Endothelial cell of umbilical vein (primary cell): ENCODE data around the gene EDC3. TPM values are rescaled to one million over a fixed set of nuclear protein-coding genes. Genes with fewer than 3 reads are reported as not detected.

Experiments
- BruUV-seq: library from RNA; stranded (reverse); fragments of 400-500 nt; replicated peaks from 2 replicates; lab custom pipeline; 2021; lab: Mats Ljungman, UMichigan
- CTCF ChIA-PET: fragments of 300-600, 350-600 bp; sonication (Branson Sonifier 250); formaldehyde crosslinking; loops from one replicate; lab custom pipeline; 2021; ENCODE audit warnings: antibody characterized with exemption, inconsistent platforms; lab: Charles Lee
- POLR2A ChIA-PET: fragments of 300-600, 350-600 bp; sonication (Branson Sonifier 250); formaldehyde crosslinking; loops from one replicate; lab custom pipeline; 2021; ENCODE audit warnings: antibody characterized with exemption, inconsistent platforms; lab: Charles Lee
- DNase-seq: peaks from one replicate; pipeline ENCODE4 v3.0.0-alpha.2; 2011; ENCODE audit warnings: low read depth, low spot score
- FAIRE-seq: peaks from 2 replicates; lab custom pipeline; 2011; peaks lifted over from hg19 to GRCh38; lab: Jason Lieb, UNC
- H2AFZ ChIP-seq: 2 replicates; pipeline ENCODE4 v1.6.0; 2012; ENCODE audit warnings: low read depth, low read length, control low read depth, inconsistent platforms
- H3K27ac ChIP-seq: 2 replicates; pipeline ENCODE4 v1.5.1; 2011; ENCODE audit warnings: low read depth, mild to moderate bottlenecking, control low read depth, low read length, moderate library complexity; ENCODE audit not compliant: insufficient read depth
- H3K27me3 ChIP-seq, 2 experiments: 2 replicates each; pipeline versions ENCODE4 v1.6.0 to v1.6.1; 2011; ENCODE audit warnings: low read length in 2 of 2, mixed read lengths in 1 of 2; ENCODE audit not compliant: control insufficient read depth in 2 of 2, insufficient read depth in 2 of 2
- H3K36me3 ChIP-seq, 2 experiments: 2 replicates in 1 of 2; 3 replicates in 1 of 2; pipeline ENCODE4 v1.5.1; 2011; ENCODE audit warnings: low read length in 2 of 2, mild to moderate bottlenecking in 1 of 2, moderate library complexity in 1 of 2; ENCODE audit not compliant: control insufficient read depth in 2 of 2, insufficient read depth in 2 of 2; ENCODE audit errors: extremely low read depth in 1 of 2
- H3K4me1 ChIP-seq: 3 replicates; pipeline ENCODE4 v1.5.1; 2011; ENCODE audit warnings: mild to moderate bottlenecking, low read length; ENCODE audit not compliant: control insufficient read depth, insufficient read depth; ENCODE audit errors: extremely low read depth
- H3K4me2 ChIP-seq: 2 replicates; pipeline ENCODE4 v1.6.1; 2011; ENCODE audit warnings: low read length, control low read depth, mixed read lengths; ENCODE audit not compliant: insufficient read depth
- H3K4me3 ChIP-seq, 3 experiments: fragments of 200-600 bp in 1 of 3; sonication (generic), shearing (Covaris generic) in 1 of 3; replicated peaks in 1 of 3; 2 replicates each; pipeline ENCODE4 v1.5.1; 2011 to 2016; ENCODE audit warnings: control low read depth in 3 of 3, low read length in 3 of 3, mild to moderate bottlenecking in 2 of 3, inconsistent platforms in 1 of 3, low read depth in 1 of 3, moderate library complexity in 1 of 3; ENCODE audit not compliant: insufficient read depth in 1 of 3
- H3K79me2 ChIP-seq: 2 replicates; pipeline ENCODE4 v1.6.0; 2012; ENCODE audit warnings: low read length, inconsistent platforms; ENCODE audit not compliant: control insufficient read depth, insufficient read depth
- H3K9ac ChIP-seq: replicated peaks from 2 replicates; pipeline ENCODE3; 2011; ENCODE audit warnings: low read length, control low read depth; ENCODE audit not compliant: insufficient read depth; ENCODE audit errors: extremely low read depth
- H3K9me1 ChIP-seq: replicated peaks from 3 replicates; pipeline ENCODE4 v1.6.0; 2011; ENCODE audit warnings: mild to moderate bottlenecking, low read length; ENCODE audit not compliant: control insufficient read depth, insufficient read depth; ENCODE audit errors: extremely low read depth
- H3K9me3 ChIP-seq: replicated peaks from 2 replicates; pipeline ENCODE4 v1.5.1; 2012; ENCODE audit warnings: low read length, inconsistent platforms; ENCODE audit not compliant: control insufficient read depth, insufficient read depth
- H4K20me1 ChIP-seq: replicated peaks from 2 replicates; pipeline ENCODE3; 2011; ENCODE audit warnings: mild to moderate bottlenecking, low read length; ENCODE audit not compliant: control insufficient read depth, insufficient read depth; ENCODE audit errors: extremely low read depth
- CTCF ChIP-seq, 2 donors: IDR thresholded peaks; 1 replicate in 1 of 2; 2 replicates in 1 of 2; pipeline ENCODE4 v1.5.1; 2011; ENCODE audit warnings: low read length in 2 of 2, mild to moderate bottlenecking in 2 of 2, moderate library complexity in 2 of 2, control low read depth in 1 of 2, inconsistent platforms in 1 of 2, low read depth in 1 of 2; ENCODE audit not compliant: insufficient read depth in 1 of 2; ENCODE audit errors: extremely low read depth in 1 of 2
- EZH2 ChIP-seq: IDR thresholded peaks from 2 replicates; pipeline ENCODE4 v1.6.1; 2012; ENCODE audit warnings: borderline replicate concordance, low read depth, mild to moderate bottlenecking, moderate library complexity, low read length, inconsistent platforms; ENCODE audit not compliant: severe bottlenecking
- FOS ChIP-seq: IDR thresholded peaks from 2 replicates; pipeline ENCODE4 v1.6.1; 2011; ENCODE audit warnings: mild to moderate bottlenecking, low read length, moderate library complexity, borderline replicate concordance; ENCODE audit not compliant: insufficient read depth
- GATA2 ChIP-seq: IDR thresholded peaks from 2 replicates; pipeline ENCODE4 v1.7.0; 2011; ENCODE audit warnings: low read depth, mild to moderate bottlenecking, moderate library complexity, mixed read lengths, low read length; ENCODE audit not compliant: insufficient read length, insufficient read depth
- JUN ChIP-seq: IDR thresholded peaks from 2 replicates; pipeline ENCODE4 v1.6.1; 2011; ENCODE audit warnings: borderline replicate concordance, low read depth; ENCODE audit not compliant: insufficient read length, insufficient read depth
- MAX ChIP-seq: IDR thresholded peaks from 2 replicates; pipeline ENCODE4 v1.6.1; 2011; ENCODE audit not compliant: insufficient read depth, insufficient read length
- MYC ChIP-seq: IDR thresholded peaks from one replicate; pipeline ENCODE4 v1.6.1; 2011; ENCODE audit warnings: mild to moderate bottlenecking, low read depth, low read length
- POLR2A ChIP-seq: IDR thresholded peaks from 2 replicates; pipeline ENCODE4 v1.6.1; 2012; ENCODE audit warnings: low read depth, mild to moderate bottlenecking, control low read depth, low read length
- POLR2AphosphoS5 ChIP-seq: IDR thresholded peaks from 2 replicates; pipeline ENCODE4 v1.6.1; 2012; ENCODE audit warnings: low read depth, mild to moderate bottlenecking, control low read depth, low read length, moderate library complexity; ENCODE audit not compliant: insufficient read depth
- dilution Hi-C: fragments of 300-500 bp; cut with MboI; formaldehyde crosslinking; loops from one replicate; pipeline ENCODE4 v1.15.0; 2019; ENCODE audit warnings: low sequenced_read_pairs; ENCODE audit not compliant: extremely low pct_ligation_motif_present
- intact Hi-C: fragments of 100-400 bp; cut with micrococcal nuclease; formaldehyde crosslinking; loops from one replicate; pipeline ENCODE4 v1.10.0; 2022
- polyA plus RNA-seq, 4 experiments: library from polyadenylated mRNA; depleted of rRNA in 3 of 4; stranded (reverse) in 3 of 4; unstranded in 1 of 4; fragments of >200 nt; gene quantifications; 2 replicates each; pipeline versions ENCODE4 v1.2.1 to v1.2.3, GENCODE V29; 2011 to 2012; ENCODE audit warnings: missing spikeins in 1 of 4
- total RNA-seq: library from RNA; stranded (reverse); gene quantifications from 2 replicates; pipeline ENCODE4 v1.2.3, GENCODE V29; 2021

EDC3 gene
- total and polyA plus RNA-seq, 2 donors (not counting 3 experiments of a cell fraction or from before 2014, with no cell fraction given) = 55.9 to 56.5 TPM

GRCh38 chr15:74683758-74684157, 12.1 kb downstream of the EDC3 start:
- ChIA-PET POLR2A (no interaction called here), CTCF (interaction anchor here (1.2 kb wide), 1 partner anchor 32 kb away, joined by 3 read pairs; no protein-coding TSS in a partner anchor)
- DNase-seq (no peak), FAIRE-seq (no peak)
- Histone ChIP-seq H2AFZ (no peak overlapping the region), H3K36me3 (peaks cover 0 to 4% of the 10 kb centered on the region in 2 experiments), H3K9me1 (no peaks in the 10 kb centered on the region), H3K9ac (no peak overlapping the region), H3K27ac (no peak overlapping the region), H3K4me1 (no peaks in the 10 kb centered on the region), H3K4me2 (no peak overlapping the region), H3K27me3 (no peaks in the 10 kb centered on the region), H3K9me3 (no peaks in the 10 kb centered on the region), H3K4me3 (no peak overlapping the region), H4K20me1 (no peaks in the 10 kb centered on the region), H3K79me2 (peaks cover 7% of the 10 kb centered on the region)
- dilution Hi-C loops (no loop called here), intact Hi-C loops (no loop called here)
- BruUV-seq = no TSS peak
- TF ChIP-seq CTCF (IDR thresholded peaks at IDR 0.05; ENCODE audit: extremely low read depth in 1 of 2, insufficient read depth in 1 of 2, low read depth in 1 of 2, low read length in 2 of 2) (no peak), EZH2 (no peak), FOS (no peak), MYC (no peak)

- Histone ChIP-seq H3K4me3 (no peak overlapping the region), H3K4me1 (no peaks in the 10 kb centered on the region), H3K27ac (no peak overlapping the region), H2AFZ (no peak overlapping the region), H3K9ac (no peak overlapping the region), H3K36me3 (peaks cover 0 to 4% of the 10 kb centered on the region in 2 experiments), H3K4me2 (no peak overlapping the region), H3K9me3 (no peaks in the 10 kb centered on the region), H3K79me2 (peaks cover 7% of the 10 kb centered on the region), H3K9me1 (no peaks in the 10 kb centered on the region), H4K20me1 (no peaks in the 10 kb centered on the region), H3K27me3 (no peaks in the 10 kb centered on the region)
- DNase-seq = no peak
- intact Hi-C loops (no loop called here), dilution Hi-C loops (no loop called here)
- TF ChIP-seq POLR2AphosphoS5 (no peak), POLR2A (no peak), MAX (no peak), MYC (no peak), CTCF (IDR thresholded peaks at IDR 0.05; ENCODE audit: extremely low read depth in 1 of 2, insufficient read depth in 1 of 2, low read depth in 1 of 2, low read length in 2 of 2) (no peak), EZH2 (no peak), GATA2 (no peak), JUN (no peak), FOS (no peak)
- CTCF ChIA-PET = no interaction called here
- no peak for FAIRE-seq
- POLR2A ChIA-PET = no interaction called here
- BruUV-seq = no TSS peak
These were observed 12.9 kb downstream of the EDC3 start for GRCh38 chr15:74682954-74683353.
